Left kidney (tissue), 8 donors: ENCODE measurements around the gene GABBR2. TPM values are rescaled to one million over a fixed set of nuclear protein-coding genes. Genes with fewer than 3 reads are reported as not detected.

Source experiments
- DNase-seq: peaks from one replicate; pipeline ENCODE4 v3.0.0-alpha.2; 2013
- long read RNA-seq, 8 donors: transcript quantifications; one replicate each; lab custom pipeline, GENCODE V29; 2026
- polyA plus RNA-seq: library from polyadenylated mRNA; unstranded; fragments of 120-200 nt; gene quantifications from one replicate; pipeline ENCODE4 v1.2.1, GENCODE V29; 2013; ENCODE audit not compliant: insufficient read length

GABBR2 gene
- polyA plus RNA-seq: 6.3 TPM
- long read RNA-seq, donor 1: 0 reads
- long read RNA-seq, donor 2: 0 reads
- long read RNA-seq, donor 3: 0 reads
- long read RNA-seq, donor 4: 0 reads
- long read RNA-seq, donor 5, full-length matches to known transcripts: 1 of 1 reads
- long read RNA-seq, donor 5, partial matches to known transcripts: 0 of 1 reads
- long read RNA-seq, donor 5, other reads (novel, unspliced or antisense): 0 of 1 reads
- long read RNA-seq, donor 6, full-length matches to known transcripts: 3 of 3 reads
- long read RNA-seq, donor 6, partial matches to known transcripts: 0 of 3 reads
- long read RNA-seq, donor 6, other reads (novel, unspliced or antisense): 0 of 3 reads
- long read RNA-seq, donor 7, full-length matches to known transcripts: 1 of 1 reads
- long read RNA-seq, donor 7, partial matches to known transcripts: 0 of 1 reads
- long read RNA-seq, donor 7, other reads (novel, unspliced or antisense): 0 of 1 reads
- long read RNA-seq, donor 8: 0 reads

DNA sequence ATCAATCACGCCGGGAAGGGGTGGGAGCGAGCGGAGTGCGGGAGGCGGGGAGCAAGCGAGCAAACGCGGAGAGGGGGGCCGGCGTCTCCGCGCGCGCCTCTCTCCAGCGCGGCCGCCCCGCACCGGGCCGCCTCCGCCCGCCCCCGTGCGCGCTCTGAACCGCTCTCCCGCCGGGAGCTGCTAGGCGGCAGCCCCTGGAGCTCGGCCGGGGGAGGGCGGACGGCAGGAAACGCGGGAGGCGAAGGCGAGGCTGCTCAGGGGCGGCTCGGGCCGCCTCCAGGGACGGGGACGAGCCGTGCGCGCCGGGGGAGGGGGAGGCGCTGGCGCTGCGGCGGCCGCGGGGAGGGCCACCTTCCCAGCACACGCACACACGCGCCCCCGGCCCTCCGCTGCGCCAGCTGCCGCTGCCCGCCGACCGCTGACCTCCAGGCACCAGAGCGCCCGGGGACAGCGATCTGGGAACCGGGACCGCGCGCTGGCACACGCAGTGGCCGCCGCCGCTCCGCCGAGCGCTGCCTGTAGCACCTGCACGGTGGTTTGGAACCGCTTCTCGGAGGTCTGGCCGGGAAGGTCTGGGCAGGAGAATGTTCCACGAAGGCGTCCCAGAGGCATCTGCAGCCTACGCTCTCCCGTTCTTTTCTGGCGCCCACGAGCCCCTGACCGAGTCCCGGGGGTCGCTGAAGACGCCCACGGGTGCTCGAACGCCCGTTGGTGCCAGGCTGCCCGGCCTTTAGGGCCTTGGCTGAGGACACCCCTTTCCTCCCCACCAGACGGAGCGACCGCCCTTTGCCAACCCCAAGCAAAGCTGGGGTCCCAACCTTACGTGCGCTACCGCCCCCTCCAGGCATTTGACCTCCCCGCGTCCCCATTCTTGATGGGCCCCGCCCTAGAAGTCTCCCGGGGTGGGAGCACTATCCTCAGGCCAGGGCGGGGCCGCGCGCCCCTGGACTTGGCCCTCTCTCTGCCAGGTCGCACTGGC is at the start of gene GABBR2:
Gene GABBR2 (minus strand): TSS at position 3 of the 979 bp plus-strand sequence. CDS start 198 bp downstream, outside the sequence.
- DNase-seq: no peak

DNA sequence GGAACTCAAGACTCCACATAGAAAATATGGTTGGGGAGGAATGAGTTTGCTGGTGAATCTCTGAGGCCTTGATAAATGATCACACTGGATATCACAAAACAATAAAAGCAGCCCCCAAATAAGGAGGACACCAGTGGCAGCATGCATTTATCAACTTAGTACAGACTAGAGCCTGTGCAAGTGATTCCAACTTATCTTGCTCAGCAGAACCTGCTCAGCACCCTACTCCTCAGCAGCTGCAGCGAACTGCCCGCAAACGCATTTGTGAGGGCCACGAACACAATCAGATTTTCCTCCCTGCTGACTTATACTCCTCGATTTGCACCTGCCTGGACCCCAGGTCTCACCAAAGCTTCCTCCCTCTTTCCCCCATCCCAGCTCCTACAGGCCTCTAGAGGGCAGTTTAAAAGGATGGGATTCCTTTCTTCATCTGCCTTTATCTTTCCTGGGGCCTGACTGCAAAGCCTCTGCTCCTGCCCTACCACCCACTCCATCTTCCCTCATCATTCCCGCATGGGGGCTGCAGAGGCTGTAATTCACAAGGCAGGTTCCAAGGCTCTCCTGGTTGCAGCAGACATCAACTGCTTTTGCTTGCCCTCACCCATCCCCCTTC is 46.4 kb upstream of the GABBR2 start:
- DNase-seq: no peak

DNA sequence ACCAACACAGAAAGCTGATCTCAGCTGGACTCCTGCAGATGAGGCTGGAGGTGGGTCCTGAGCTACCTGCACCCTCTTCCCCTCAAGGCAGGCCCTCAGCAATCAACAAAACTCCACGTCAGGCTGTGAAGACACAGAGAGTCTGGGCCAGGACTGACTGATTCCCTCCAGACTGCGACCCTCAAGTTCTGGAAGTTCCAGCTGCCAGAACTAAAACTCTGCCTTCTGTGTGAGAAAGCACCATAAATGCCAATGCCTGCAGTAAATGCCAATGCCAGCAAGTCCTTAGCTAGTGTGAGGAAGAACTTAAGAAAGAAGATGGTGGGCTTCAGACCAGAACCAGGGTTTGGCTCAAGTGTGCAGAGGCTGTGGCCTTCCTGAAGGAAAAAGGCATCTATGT is 42.5 kb upstream of the GABBR2 start:
- DNase-seq: no peak

DNA sequence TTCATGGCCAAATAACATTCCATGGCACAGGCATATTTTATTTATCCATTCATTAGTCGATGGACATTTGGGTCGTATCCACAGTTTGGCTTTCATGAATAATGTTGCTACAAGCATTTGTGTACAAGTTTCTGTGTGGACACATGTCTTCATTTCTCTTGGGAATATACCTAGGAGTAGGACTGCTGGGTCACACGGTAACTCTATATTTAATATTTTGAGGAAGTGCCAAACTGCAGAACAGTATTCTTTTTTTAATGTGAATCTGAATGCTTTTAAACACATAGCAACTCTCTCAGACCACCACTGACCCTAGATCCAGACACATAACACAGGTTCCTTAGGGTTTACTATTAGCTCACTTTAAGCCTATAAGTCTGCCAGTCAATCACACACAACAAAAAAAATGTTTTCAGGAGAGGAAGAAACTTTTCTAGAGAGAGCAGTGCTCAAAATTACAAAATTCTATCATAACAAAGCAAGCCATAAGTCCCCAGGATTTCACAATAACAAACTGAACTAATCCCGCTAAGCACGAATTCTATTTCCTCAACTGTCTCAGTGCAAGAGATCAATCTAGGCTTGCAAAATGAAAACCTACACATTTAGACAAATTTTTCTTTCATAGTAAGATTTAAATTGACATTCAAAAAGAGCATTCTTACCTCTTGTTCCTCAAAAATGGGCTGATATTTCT is 41.8 kb upstream of the GABBR2 start:
- no peak for DNase-seq

DNA sequence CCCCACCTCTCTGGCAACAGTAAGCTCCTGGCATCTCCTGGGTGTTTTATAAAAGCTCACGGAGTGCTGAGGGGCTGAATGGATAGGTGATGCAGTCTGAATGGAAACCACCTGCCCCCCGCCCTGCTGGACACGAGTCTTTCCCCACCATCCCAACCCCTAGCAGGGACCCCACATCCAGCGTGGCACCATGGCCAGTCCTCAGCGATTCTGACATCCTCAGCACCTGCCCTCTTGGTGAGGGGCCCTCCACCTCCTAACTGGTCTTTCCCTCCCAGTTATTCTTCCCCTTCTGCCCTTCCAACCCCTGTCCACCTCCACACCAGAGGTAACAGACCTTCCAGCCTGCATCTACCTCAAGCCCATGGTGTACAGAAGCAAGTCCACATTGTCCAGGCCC is 38.7 kb upstream of the GABBR2 start:
- DNase-seq: no peak

DNA sequence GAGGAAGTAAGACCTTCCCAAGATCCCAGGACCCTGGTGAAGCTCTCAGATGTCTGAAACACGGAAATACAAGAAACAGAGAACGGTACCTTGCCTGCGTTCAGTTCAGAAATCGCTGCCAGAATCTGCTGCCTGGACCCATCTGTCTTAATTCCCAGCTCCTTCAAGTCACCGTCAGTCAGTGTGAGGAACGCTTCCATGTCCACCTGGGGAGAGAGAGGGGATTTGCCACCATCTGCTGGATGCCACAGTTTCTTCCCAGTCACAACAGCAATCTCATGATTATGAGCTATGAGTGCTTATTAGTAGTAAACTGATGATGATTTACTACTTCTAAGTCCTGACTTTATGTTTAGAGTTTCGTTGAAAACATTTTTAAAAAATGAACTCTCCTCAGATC is 36.7 kb upstream of the GABBR2 start:
- DNase-seq: no peak

DNA sequence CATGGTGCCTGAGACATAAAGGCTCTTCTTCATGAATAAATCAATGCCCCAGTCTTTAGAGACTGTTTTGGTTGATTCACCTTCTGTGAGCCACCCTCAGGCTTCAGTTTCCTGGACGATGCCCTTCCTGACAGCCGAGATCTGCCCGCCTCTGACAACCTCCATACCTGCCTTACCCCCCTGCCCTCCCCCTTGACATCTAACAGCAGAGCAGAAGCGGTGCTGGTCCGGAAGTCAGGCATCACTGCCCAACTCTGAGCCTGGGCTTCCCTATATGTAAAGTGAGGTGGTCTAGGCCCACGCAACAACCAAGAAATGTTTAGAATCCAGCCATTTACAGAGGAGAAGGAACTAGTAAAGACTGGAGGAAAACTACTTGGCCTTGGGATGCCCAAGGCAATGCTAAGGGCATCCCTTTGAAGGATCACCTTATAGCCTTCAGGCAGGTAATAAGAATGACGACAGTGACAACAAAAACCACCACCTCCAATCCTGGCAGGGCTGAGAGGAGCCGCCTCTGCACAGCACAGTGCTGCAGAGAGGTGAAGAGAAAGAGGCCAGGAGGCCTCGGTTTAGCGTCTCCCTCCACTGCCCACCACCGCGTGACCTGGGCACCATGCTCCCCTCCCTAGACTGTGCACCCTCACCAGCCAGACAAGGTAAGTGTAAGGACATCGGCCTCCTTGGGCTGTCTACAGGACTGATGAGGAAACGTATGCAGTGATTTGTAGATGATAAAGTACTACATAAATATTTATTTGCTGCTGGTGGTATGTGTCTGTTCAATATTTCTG is 35.3 kb upstream of the GABBR2 start:
- DNase-seq: no peak

DNA sequence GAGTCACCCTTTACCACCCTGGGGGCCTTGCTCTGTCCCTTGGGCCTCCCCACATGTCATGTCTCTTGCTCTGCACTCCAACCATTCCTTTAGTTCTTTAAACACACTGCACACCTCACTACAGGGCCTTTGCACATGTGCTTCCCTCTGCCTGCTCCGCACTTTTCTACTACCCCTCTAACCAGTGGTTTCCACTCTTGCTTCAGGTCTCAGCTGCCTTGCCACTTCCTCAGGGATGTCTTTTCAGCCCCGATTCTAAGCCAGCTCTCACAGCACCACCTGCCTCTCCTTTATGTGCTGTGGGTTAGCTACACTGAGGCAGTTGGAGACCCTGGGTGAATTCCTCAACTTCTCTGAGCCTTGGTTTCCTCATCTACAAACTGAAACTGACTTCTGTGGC is 34.6 kb upstream of the GABBR2 start:
- DNase-seq: no peak

DNA sequence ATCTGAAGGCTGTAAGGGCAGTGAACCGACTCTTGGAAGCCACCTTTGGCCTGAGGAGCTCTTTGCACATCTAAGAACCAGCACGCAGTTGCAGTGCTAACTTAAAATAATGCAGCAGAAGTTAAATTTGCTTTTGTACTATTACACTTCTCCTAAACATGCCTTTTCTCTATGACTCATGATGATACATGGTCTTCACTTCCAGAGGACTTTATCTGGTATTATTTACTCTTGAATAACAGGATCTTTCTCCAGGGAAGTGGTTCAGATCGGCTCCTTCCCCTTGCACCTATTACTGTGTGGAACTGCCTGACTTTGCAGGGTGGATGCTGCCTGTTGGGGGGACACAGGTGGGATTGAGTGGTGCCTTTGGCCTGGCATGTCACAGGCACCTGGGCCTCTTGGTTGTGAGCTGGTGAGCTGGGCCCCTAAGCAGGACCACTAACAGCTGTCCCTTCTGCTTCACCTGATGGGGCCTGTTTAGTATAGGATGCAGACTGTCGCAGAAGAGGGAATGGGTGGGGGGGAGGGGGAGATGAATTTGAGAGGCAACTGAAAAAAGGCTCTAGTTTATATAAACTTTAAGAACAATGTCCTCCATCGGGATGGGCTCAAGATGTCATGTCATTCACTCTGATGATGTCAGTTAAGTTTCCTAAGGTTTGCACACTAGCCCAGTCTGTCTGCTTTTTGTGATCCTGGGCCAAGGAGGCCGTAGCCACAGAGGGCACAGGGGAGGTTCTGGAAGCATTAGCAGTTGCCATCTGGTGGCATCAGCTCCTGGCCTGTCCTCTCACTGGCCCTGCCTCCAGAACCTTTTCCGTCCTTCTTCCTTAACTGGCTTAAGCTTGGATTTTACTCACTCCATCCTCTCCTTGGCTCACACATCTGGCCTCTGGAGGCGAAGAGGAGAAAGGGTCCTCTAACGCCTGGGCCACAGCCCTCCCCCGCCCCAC is 33.9 kb upstream of the GABBR2 start:
- no peak for DNase-seq

DNA sequence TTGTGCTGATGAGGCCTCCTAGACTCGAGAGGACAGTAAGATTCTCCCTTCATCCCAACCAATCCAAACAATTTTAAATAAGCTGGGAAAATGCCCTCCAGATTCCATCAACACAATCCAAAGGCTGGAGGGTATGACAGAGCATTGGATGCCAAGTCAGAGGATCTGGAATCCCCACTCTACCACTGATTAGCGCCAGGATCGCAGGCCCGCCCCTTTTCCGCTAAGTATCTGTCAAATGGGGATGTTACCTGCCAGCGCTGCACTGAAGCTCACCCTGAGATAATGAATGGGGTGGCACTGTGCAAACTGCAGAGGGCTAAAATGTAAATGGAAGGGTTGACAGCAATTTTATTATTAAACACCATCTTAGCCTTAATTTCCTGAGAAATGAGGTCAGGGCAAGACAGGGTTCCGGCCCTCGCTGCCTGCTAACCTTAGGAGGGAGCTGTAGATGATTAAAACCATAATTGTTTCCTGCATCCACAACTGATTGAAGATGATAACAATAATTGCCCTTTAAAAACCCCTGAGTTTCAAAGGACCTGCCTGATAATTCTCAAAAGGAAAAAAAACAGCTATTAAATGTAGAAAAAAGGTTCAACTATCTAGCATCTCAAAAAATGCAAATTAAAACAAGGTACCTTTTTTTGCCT is 31.6 kb upstream of the GABBR2 start:
- DNase-seq: no peak

DNA sequence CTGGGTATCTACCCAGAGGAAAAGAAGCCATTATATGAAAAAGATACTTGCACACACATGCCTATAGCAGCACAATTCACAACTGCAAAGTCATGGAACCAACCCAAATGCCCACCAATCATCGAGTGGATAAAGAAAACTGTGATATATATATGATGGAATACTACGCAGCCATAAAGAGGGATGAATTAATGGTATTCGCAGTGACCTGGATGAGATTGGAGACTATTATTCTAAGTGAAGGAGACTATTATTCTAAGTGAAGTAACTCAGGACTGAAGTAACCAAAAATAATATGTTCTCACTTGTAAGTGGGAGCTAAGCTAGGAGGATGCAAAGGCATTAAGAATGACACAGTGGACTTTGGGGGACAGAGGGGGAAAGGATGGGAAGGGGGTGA is 30.0 kb upstream of the GABBR2 start:
- DNase-seq: no peak

DNA sequence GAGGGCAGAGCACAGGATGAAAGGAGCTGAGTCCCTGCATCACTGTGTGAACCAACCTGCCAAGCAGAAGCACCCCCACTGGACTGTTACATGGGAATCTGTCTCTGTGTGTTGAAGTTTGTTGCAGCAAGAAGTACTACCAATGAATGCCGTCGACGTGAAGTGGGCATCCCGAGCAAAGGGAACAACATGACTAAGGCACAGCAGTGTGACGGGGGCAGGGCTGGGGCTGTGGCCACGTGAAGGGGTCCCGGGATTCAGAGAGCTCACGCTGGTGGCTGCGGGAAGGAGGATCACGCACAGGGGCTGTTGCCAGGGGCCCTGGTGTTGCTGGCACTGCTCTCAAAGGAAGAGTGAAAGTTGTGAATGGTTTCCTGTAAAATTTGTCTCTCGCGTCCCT is 27.5 kb upstream of the GABBR2 start:
- no peak for DNase-seq

DNA sequence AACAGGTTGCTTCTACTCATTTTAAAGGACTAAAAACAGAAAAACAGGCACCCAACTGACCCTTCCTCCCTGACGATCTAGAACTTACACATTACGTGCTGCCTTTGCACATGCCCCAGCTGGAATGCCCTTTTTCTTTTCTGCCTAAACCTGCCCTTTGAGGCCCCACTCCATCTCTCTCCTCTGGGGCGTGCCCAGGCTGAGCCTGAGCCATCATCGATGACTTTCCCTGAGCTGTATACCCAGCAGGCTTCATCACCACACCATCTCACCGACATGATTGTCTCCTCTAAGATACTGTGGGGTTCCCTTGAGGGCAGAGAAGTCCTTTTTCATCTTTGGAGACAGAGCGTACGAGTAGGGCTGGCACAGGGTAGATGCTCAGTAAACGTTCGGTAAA is 24.1 kb upstream of the GABBR2 start:
- DNase-seq: no peak

DNA sequence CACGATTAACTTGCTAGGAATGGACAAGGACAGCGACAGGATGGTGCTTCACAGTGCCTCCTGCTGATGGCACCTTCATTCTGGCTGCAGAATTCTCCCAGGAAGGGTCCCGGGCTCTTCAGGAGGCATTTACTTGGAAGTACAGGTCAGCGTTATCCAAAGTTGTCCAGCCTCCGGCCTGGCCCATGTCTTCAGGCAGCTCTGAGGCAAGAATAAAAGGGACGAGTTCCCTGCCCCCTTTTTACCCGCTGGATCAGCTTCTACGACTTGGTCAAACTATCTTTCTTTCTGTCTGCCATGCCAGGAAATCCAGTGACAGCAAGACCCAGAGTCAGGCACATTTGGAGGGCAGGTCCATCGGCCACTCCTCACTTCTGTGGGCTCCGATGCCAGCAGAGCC is 23.4 kb upstream of the GABBR2 start:
- no peak for DNase-seq

DNA sequence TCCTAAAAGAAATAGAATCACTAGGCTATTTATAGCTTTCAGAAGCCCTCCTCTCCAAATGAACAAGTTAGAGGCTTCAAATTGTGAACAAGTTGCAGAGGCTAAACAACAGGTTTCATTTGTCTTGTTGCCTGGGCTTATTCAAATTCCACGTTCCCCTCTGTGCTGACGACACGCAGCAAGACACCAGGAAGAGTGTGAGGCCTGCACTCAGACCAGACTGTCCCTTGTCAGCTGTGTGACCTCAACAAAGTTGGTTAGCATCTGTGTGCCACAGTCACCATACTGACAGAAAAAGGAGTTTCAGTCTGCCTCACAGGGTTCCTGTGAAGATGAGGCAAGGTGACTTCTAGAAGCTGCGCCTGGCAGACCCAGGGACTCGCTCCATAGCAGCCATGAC is 22.1 kb upstream of the GABBR2 start:
- no peak for DNase-seq

DNA sequence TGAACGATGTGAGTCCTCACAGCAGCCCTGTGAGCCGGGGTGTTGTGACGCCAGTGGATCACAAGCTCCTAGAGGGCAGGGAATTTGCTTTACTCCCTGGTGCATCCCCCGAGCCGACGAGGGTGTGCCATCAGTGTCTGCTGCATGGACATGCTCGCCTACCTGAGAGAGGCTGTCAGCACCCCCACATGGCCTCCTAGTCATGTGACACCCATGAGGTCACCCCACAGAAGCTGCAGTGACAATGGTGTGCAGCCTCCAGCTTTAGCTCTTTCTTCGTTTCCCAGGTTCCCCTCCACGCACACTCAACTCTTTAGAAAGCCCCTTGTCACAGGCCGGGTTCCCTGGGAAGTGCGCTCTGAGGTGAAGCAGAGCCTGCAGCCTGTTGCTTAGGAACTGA is 19.8 kb upstream of the GABBR2 start:
- no peak for DNase-seq

DNA sequence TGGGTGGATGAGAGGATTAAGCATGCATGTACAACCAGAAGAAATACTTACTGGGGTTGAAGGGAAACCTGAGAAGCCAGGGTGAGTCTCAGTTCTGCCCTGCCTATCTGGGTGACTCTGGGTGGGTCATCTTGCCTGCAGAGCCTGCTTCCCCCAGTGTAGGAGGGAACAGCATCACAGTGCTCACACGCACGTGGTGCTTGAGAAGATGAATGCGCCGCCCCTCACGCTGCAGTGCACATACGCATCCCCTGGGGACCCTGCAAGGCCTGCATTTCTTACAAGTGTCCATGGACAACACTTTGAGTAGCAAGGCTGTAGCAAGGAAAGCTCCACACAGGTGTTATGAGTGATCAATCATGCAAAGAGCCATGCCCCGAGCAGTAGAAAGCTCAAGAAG is 18.7 kb upstream of the GABBR2 start:
- no peak for DNase-seq

DNA sequence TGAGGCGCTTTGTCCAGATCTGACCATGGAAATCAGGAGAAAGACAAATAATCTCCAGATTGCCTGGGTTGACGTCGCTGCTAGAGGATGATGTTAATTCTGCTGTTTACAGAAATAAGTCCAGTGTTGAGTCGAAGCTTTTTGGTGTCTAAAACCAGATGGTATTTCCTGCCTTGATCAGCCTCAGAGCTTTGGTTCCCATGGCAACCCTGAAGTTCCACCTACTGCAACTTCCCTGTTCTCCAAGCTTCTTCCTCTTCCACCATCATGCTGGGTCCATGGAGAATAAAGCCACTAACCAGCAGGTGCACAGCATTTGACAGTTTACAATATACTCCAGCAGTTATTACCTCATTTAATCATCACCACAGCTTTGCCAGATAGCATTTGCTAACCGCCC is 18.0 kb upstream of the GABBR2 start:
- no peak for DNase-seq

DNA sequence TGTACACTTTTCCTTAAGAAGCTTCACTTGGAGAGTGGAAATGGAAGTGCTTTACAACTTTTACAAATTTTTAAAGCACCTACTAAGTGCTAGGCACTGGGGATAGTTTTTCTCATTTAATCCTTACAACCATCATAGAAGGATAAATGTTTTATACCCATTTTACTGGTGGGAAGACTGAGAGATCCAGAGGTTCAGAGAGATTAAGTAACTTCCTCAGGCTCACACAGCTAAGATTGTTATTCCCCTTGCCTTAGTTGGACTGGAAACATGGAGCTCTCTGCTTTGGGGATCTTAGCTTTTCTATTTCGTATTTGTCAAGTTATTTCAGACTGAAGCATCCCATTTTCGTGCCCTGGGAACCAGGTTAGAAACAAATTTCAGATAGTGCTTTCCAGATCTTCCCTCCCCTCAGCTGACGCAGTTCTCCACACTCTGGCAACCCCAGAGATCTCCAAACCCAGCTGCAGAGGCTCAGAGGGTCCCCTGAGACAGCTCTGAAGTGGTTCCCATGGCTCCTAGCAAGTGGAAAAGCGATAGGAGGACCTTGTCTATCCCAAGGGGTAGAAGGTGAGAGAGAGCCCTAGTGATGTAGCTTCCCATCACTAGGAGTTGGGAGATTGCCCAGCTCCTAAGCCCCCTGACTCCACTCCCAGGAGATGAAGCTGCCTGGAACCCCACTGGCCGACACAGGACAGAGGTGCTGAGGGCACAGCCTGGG is 16.2 kb upstream of the GABBR2 start:
- DNase-seq: no peak
